ENCODE results near the gene ABI2.
"Not testable (repeated sequence)": the region's sequence is repeated elsewhere in the genome, so short reads cannot be mapped to it uniquely, and the experiment has no call there.

ABI2 gene

GRCh38 chr2:203342374-203342773 is 14.2 kb downstream of the ABI2 start:
- not testable (repeated sequence) for H3K4me2 ChIP-seq (ENCODE audit: low read length); H2AK5ac ChIP-seq (ENCODE audit: low read length); H2BK5ac ChIP-seq (ENCODE audit: low read length); H2BK15ac ChIP-seq (replicated peaks; ENCODE audit: low read depth); H3K18ac ChIP-seq (ENCODE audit: low read length); H3K23ac ChIP-seq (ENCODE audit: low read length); H3K4me1 ChIP-seq (ENCODE audit: control insufficient read depth, low read depth, low read length); H3K4ac ChIP-seq (ENCODE audit: low read depth, low read length); H4K8ac ChIP-seq (ENCODE audit: low read depth, low read length); H3K79me1 ChIP-seq (ENCODE audit: low read length); H3K36me3 ChIP-seq (ENCODE audit: control insufficient read depth, insufficient read depth, low read length); DNase-seq; H2BK120ac ChIP-seq (ENCODE audit: low read depth, low read length); H3K9ac ChIP-seq (ENCODE audit: low read length); H3K27ac ChIP-seq (ENCODE audit: low read depth, low read length); H4K5ac ChIP-seq (ENCODE audit: low read length); H3K27me3 ChIP-seq (ENCODE audit: insufficient read depth, low read length, poor library complexity); H3K4me3 ChIP-seq (ENCODE audit: low read length); H3K56ac ChIP-seq (ENCODE audit: low read length)
- peaks cover 34% of the 10 kb centered on the region for H3K79me2 ChIP-seq (ENCODE audit: control insufficient read depth, insufficient read depth, low read length)
- no CpG with 5 or more reads among the region's 4 CpGs for WGBS (ENCODE audit: extremely low coverage, insufficient coverage, low lambda C conversion rate)

GRCh38 chr2:203344667-203345066 is 16.5 kb downstream of the ABI2 start:
- Histone ChIP-seq H3K36me3 (ENCODE audit: control insufficient read depth, insufficient read depth, low read length) (no peaks in the 10 kb centered on the region), H2BK120ac (ENCODE audit: low read depth, low read length) (no peak overlapping the region), H3K9ac (ENCODE audit: low read length) (no peak overlapping the region), H3K18ac (ENCODE audit: low read length) (no peak overlapping the region), H3K79me2 (ENCODE audit: control insufficient read depth, insufficient read depth, low read length) (peaks cover 24% of the 10 kb centered on the region), H2BK15ac (replicated peaks; ENCODE audit: low read depth) (no peak overlapping the region), H3K27ac (ENCODE audit: low read depth, low read length) (no peak overlapping the region), H3K56ac (ENCODE audit: low read length) (no peak overlapping the region), H3K27me3 (ENCODE audit: insufficient read depth, low read length, poor library complexity) (no peaks in the 10 kb centered on the region), H4K5ac (ENCODE audit: low read length) (no peak overlapping the region), H3K4me3 (ENCODE audit: low read length) (no peak overlapping the region), H3K4me2 (ENCODE audit: low read length) (no peak overlapping the region), H3K79me1 (ENCODE audit: low read length) (peaks cover 6% of the 10 kb centered on the region), H2BK5ac (ENCODE audit: low read length) (no peak overlapping the region), H3K4me1 (ENCODE audit: control insufficient read depth, low read depth, low read length) (peaks cover 2% of the 10 kb centered on the region), H3K23ac (ENCODE audit: low read length) (no peak overlapping the region), H4K8ac (ENCODE audit: low read depth, low read length) (no peak overlapping the region), H3K4ac (ENCODE audit: low read depth, low read length) (no peak overlapping the region), H2AK5ac (ENCODE audit: low read length) (no peak overlapping the region)
- WGBS (ENCODE audit: extremely low coverage, insufficient coverage, low lambda C conversion rate), result no CpG with 5 or more reads among the region's 12 CpGs
- no peak for DNase-seq

- Histone ChIP-seq H3K4me3 (ENCODE audit: low read length) (no peak overlapping the region), H4K8ac (ENCODE audit: low read depth, low read length) (no peak overlapping the region), H2BK120ac (ENCODE audit: low read depth, low read length) (no peak overlapping the region), H2BK5ac (ENCODE audit: low read length) (no peak overlapping the region), H3K4me1 (ENCODE audit: control insufficient read depth, low read depth, low read length) (peaks cover 2% of the 10 kb centered on the region), H3K23ac (ENCODE audit: low read length) (no peak overlapping the region), H3K36me3 (ENCODE audit: control insufficient read depth, insufficient read depth, low read length) (no peaks in the 10 kb centered on the region), H3K18ac (ENCODE audit: low read length) (no peak overlapping the region), H3K79me1 (ENCODE audit: low read length) (peaks cover 8% of the 10 kb centered on the region), H3K4me2 (ENCODE audit: low read length) (no peak overlapping the region), H3K27ac (ENCODE audit: low read depth, low read length) (no peak overlapping the region), H3K79me2 (ENCODE audit: control insufficient read depth, insufficient read depth, low read length) (peaks cover 19% of the 10 kb centered on the region), H3K27me3 (ENCODE audit: insufficient read depth, low read length, poor library complexity) (no peaks in the 10 kb centered on the region), H4K5ac (ENCODE audit: low read length) (no peak overlapping the region), H3K4ac (ENCODE audit: low read depth, low read length) (no peak overlapping the region), H3K9ac (ENCODE audit: low read length) (no peak overlapping the region), H2BK15ac (replicated peaks; ENCODE audit: low read depth) (no peak overlapping the region), H2AK5ac (ENCODE audit: low read length) (no peak overlapping the region), H3K56ac (ENCODE audit: low read length) (no peak overlapping the region)
- no peak for DNase-seq
- no CpG with 5 or more reads among the region's 1 CpG for WGBS (ENCODE audit: extremely low coverage, insufficient coverage, low lambda C conversion rate)
Observed at GRCh38 chr2:203346612-203347011, 18.4 kb downstream of the ABI2 start.

- no peak overlapping the region for H3K9ac ChIP-seq (ENCODE audit: low read length)
- no peak overlapping the region for H3K23ac ChIP-seq (ENCODE audit: low read length)
- no peaks in the 10 kb centered on the region for H3K36me3 ChIP-seq (ENCODE audit: control insufficient read depth, insufficient read depth, low read length)
- no peak overlapping the region for H3K27ac ChIP-seq (ENCODE audit: low read depth, low read length)
- no peak overlapping the region for H3K4me3 ChIP-seq (ENCODE audit: low read length)
- no peak overlapping the region for H3K56ac ChIP-seq (ENCODE audit: low read length)
- H2BK15ac ChIP-seq (replicated peaks; ENCODE audit: low read depth), result no peak overlapping the region
- peaks cover 12% of the 10 kb centered on the region for H3K79me1 ChIP-seq (ENCODE audit: low read length)
- no peak overlapping the region for H4K5ac ChIP-seq (ENCODE audit: low read length)
- no peak overlapping the region for H3K4me2 ChIP-seq (ENCODE audit: low read length)
- no peak overlapping the region for H2BK5ac ChIP-seq (ENCODE audit: low read length)
- peaks cover 25% of the 10 kb centered on the region for H3K79me2 ChIP-seq (ENCODE audit: control insufficient read depth, insufficient read depth, low read length)
- no peaks in the 10 kb centered on the region for H3K27me3 ChIP-seq (ENCODE audit: insufficient read depth, low read length, poor library complexity)
- peaks cover 2% of the 10 kb centered on the region for H3K4me1 ChIP-seq (ENCODE audit: control insufficient read depth, low read depth, low read length)
- H3K4ac ChIP-seq (ENCODE audit: low read depth, low read length), result no peak overlapping the region
- no peak overlapping the region for H4K8ac ChIP-seq (ENCODE audit: low read depth, low read length)
- H2BK120ac ChIP-seq (ENCODE audit: low read depth, low read length), result no peak overlapping the region
- no peak overlapping the region for H2AK5ac ChIP-seq (ENCODE audit: low read length)
- WGBS (ENCODE audit: extremely low coverage, insufficient coverage, low lambda C conversion rate), result no CpG with 5 or more reads among the region's 4 CpGs
- DNase-seq, result no peak
- no peak overlapping the region for H3K18ac ChIP-seq (ENCODE audit: low read length)
Observed at GRCh38 chr2:203347375-203347774, 19.2 kb downstream of the ABI2 start.

GRCh38 chr2:203352604-203353255 is 24.5 kb downstream of the ABI2 start:
- DNase-seq, result no peak
- WGBS (ENCODE audit: extremely low coverage, insufficient coverage, low lambda C conversion rate), result 100% methylated on average over 1 of the region's 5 CpGs

GRCh38 chr2:203354966-203355365 is 26.8 kb downstream of the ABI2 start:
- no peak overlapping the region for H2AK5ac ChIP-seq (ENCODE audit: low read length)
- no peak overlapping the region for H2BK15ac ChIP-seq (replicated peaks; ENCODE audit: low read depth)
- H3K79me2 ChIP-seq (ENCODE audit: control insufficient read depth, insufficient read depth, low read length), result peaks cover 18% of the 10 kb centered on the region
- H2BK120ac ChIP-seq (ENCODE audit: low read depth, low read length), result no peak overlapping the region
- no peaks in the 10 kb centered on the region for H3K36me3 ChIP-seq (ENCODE audit: control insufficient read depth, insufficient read depth, low read length)
- H3K79me1 ChIP-seq (ENCODE audit: low read length), result peaks cover 14% of the 10 kb centered on the region
- no peak for DNase-seq
- no peak overlapping the region for H3K9ac ChIP-seq (ENCODE audit: low read length)
- no peak overlapping the region for H3K4me3 ChIP-seq (ENCODE audit: low read length)
- H3K27me3 ChIP-seq (ENCODE audit: insufficient read depth, low read length, poor library complexity), result no peaks in the 10 kb centered on the region
- no peak overlapping the region for H4K5ac ChIP-seq (ENCODE audit: low read length)
- H3K4me2 ChIP-seq (ENCODE audit: low read length), result no peak overlapping the region
- H3K18ac ChIP-seq (ENCODE audit: low read length), result no peak overlapping the region
- no peaks in the 10 kb centered on the region for H3K4me1 ChIP-seq (ENCODE audit: control insufficient read depth, low read depth, low read length)
- WGBS (ENCODE audit: extremely low coverage, insufficient coverage, low lambda C conversion rate), result no CpG with 5 or more reads among the region's 3 CpGs
- no peak overlapping the region for H3K4ac ChIP-seq (ENCODE audit: low read depth, low read length)
- H3K27ac ChIP-seq (ENCODE audit: low read depth, low read length), result no peak overlapping the region
- no peak overlapping the region for H2BK5ac ChIP-seq (ENCODE audit: low read length)
- H3K56ac ChIP-seq (ENCODE audit: low read length), result no peak overlapping the region
- H4K8ac ChIP-seq (ENCODE audit: low read depth, low read length), result no peak overlapping the region
- no peak overlapping the region for H3K23ac ChIP-seq (ENCODE audit: low read length)

More at GRCh38 chr2:203352604-203353255, 24.5 kb downstream of the ABI2 start:
- Histone ChIP-seq H3K9ac (ENCODE audit: low read length) (no peak overlapping the region), H3K36me3 (ENCODE audit: control insufficient read depth, insufficient read depth, low read length) (no peaks in the 10 kb centered on the region), H3K56ac (ENCODE audit: low read length) (no peak overlapping the region), H3K4ac (ENCODE audit: low read depth, low read length) (no peak overlapping the region), H3K18ac (ENCODE audit: low read length) (no peak overlapping the region), H3K79me2 (ENCODE audit: control insufficient read depth, insufficient read depth, low read length) (peaks cover 17% of the 10 kb centered on the region), H3K27ac (ENCODE audit: low read depth, low read length) (no peak overlapping the region), H3K23ac (ENCODE audit: low read length) (no peak overlapping the region), H3K27me3 (ENCODE audit: insufficient read depth, low read length, poor library complexity) (no peaks in the 10 kb centered on the region), H3K79me1 (ENCODE audit: low read length) (peaks cover 12% of the 10 kb centered on the region), H2BK15ac (replicated peaks; ENCODE audit: low read depth) (no peak overlapping the region), H4K8ac (ENCODE audit: low read depth, low read length) (no peak overlapping the region), H2BK5ac (ENCODE audit: low read length) (no peak overlapping the region), H3K4me2 (ENCODE audit: low read length) (no peak overlapping the region), H4K5ac (ENCODE audit: low read length) (no peak overlapping the region), H3K4me1 (ENCODE audit: control insufficient read depth, low read depth, low read length) (no peaks in the 10 kb centered on the region), H3K4me3 (ENCODE audit: low read length) (no peak overlapping the region), H2AK5ac (ENCODE audit: low read length) (no peak overlapping the region), H2BK120ac (ENCODE audit: low read depth, low read length) (no peak overlapping the region)

Measured in mesendoderm (in vitro differentiated cells).